Measurements from ENCODE around the gene PPIL4. TPM values are rescaled to one million over a fixed set of nuclear protein-coding genes. Genes with fewer than 3 reads are reported as not detected.

PPIL4 gene
- total RNA-seq, 1 experiment from 2014 or later = 36.9 TPM

DNA sequence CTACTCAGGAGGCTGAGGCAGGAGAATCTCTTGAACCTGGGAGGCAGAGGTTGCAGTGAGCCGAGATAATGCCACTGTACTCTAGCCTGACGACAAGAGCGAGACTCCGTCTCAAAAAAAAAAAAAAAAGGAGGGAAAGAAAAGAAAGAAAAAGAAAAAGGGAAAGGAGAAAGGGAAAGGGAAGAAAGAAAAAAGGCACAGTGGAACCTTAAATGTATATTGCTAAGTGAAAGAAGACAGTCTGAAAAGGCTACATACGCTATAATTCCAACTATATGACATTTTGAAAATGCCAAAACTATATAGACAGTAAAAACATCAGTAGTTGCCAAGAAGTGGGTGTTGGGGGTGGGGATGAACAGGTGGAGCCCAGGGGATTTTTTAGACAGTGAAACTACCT is 16.2 kb downstream of the PPIL4 start:
- no CpG with 5 or more reads among the region's 5 CpGs for WGBS (ENCODE audit: extremely low coverage, insufficient read length, low lambda C conversion rate)
- Histone ChIP-seq H3K4me2 (ENCODE audit: insufficient read depth, insufficient read length, low read length) (no peak overlapping the region), H4K91ac (ENCODE audit: insufficient read length, low read depth, low read length) (no peak overlapping the region), H3K79me2 (ENCODE audit: insufficient read depth, low read length) (no peaks in the 10 kb centered on the region), H3K4me1 (ENCODE audit: insufficient read depth, low read length) (no peaks in the 10 kb centered on the region), H3K79me1 (ENCODE audit: insufficient read depth, low read depth, low read length, poor library complexity, severe bottlenecking) (no peaks in the 10 kb centered on the region), H3K14ac (ENCODE audit: insufficient read depth, low read length) (no peak overlapping the region), H4K8ac (replicated peaks; ENCODE audit: insufficient read length, low read depth, low read length) (no peak overlapping the region), H2AFZ (ENCODE audit: low read length) (no peak overlapping the region), H3K56ac (ENCODE audit: insufficient read length, low read depth, low read length) (no peak overlapping the region), H3K9ac (ENCODE audit: extremely low read depth, insufficient read length, low read length) (no peak overlapping the region), H3K23ac (ENCODE audit: insufficient read length, low read depth, low read length) (no peak overlapping the region), H3K27ac (ENCODE audit: insufficient read length, low read depth, low read length) (no peak overlapping the region), H3K27me3 (ENCODE audit: insufficient read depth, low read length) (no peaks in the 10 kb centered on the region), H3T11ph (ENCODE audit: low read length) (no peak overlapping the region), H4K5ac (ENCODE audit: insufficient read length, low read depth, low read length) (no peak overlapping the region), H2BK15ac (ENCODE audit: low read depth, low read length) (no peak overlapping the region), H3K18ac (ENCODE audit: insufficient read length, low read depth, low read length) (no peak overlapping the region), H2BK12ac (ENCODE audit: insufficient read length, low read depth, low read length) (no peak overlapping the region), H3K9me3 (ENCODE audit: control insufficient read depth, low read depth, low read length) (no peaks in the 10 kb centered on the region), H3K4ac (ENCODE audit: low read depth, low read length) (no peak overlapping the region), H2AK5ac (ENCODE audit: insufficient read length, low read length) (no peak overlapping the region), H2BK120ac (ENCODE audit: low read depth, low read length, poor library complexity, severe bottlenecking) (no peak overlapping the region), H2BK20ac (ENCODE audit: low read depth, low read length, poor library complexity, severe bottlenecking) (no peak overlapping the region), H2BK5ac (ENCODE audit: insufficient read length, low read length) (no peak overlapping the region), H3K23me2 (ENCODE audit: insufficient read length, low read depth, low read length, poor library complexity, severe bottlenecking) (no peaks in the 10 kb centered on the region), H4K20me1 (ENCODE audit: control insufficient read depth, insufficient read depth, insufficient read length) (no peaks in the 10 kb centered on the region)
- H3K9me3 Mint-ChIP-seq = no peaks in the 10 kb centered on the region
- no peak overlapping the region for H3K27ac Mint-ChIP-seq
- H3K27me3 Mint-ChIP-seq (ENCODE audit: low read depth) = no peaks in the 10 kb centered on the region
- peaks cover 12 to 64% (median 59%) of the 10 kb centered on the region in 3 experiments for H3K36me3 Mint-ChIP-seq (ENCODE audit: insufficient read depth in 1 of 3, low read depth in 3 of 3)
- DNase-seq = no peak
- no peaks in the 10 kb centered on the region for H3K4me1 Mint-ChIP-seq
- TF ChIP-seq, protein P1, sequence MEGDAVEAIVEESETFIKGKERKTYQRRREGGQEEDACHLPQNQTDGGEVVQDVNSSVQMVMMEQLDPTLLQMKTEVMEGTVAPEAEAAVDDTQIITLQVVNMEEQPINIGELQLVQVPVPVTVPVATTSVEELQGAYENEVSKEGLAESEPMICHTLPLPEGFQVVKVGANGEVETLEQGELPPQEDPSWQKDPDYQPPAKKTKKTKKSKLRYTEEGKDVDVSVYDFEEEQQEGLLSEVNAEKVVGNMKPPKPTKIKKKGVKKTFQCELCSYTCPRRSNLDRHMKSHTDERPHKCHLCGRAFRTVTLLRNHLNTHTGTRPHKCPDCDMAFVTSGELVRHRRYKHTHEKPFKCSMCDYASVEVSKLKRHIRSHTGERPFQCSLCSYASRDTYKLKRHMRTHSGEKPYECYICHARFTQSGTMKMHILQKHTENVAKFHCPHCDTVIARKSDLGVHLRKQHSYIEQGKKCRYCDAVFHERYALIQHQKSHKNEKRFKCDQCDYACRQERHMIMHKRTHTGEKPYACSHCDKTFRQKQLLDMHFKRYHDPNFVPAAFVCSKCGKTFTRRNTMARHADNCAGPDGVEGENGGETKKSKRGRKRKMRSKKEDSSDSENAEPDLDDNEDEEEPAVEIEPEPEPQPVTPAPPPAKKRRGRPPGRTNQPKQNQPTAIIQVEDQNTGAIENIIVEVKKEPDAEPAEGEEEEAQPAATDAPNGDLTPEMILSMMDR (conservative IDR thresholded peaks at IDR 0.05) = no peak
- H3K4me3 Mint-ChIP-seq = no peak overlapping the region

Data from H9 (cell line).